GM12874 (cell line): ENCODE data around the gene LSM14B.

Source experiments
- CTCF ChIP-seq: IDR thresholded peaks from 2 replicates; pipeline ENCODE4 v1.5.1; 2011; ENCODE audit warnings: low read depth, mild to moderate bottlenecking, control low read depth, low read length, moderate library complexity; ENCODE audit not compliant: insufficient read depth

Gene LSM14B

GRCh38 chr20:62120990-62121775 is 1.1 kb upstream of the LSM14B start:
- no peak for TF ChIP-seq CTCF

- TF ChIP-seq CTCF: no peak
Observed at GRCh38 chr20:62122654-62123449, 577 bp downstream of the LSM14B start.

GRCh38 chr20:62123450-62124118 is 1.3 kb downstream of the LSM14B start:
- TF ChIP-seq CTCF: no peak

GRCh38 chr20:62126141-62126540 is 3.9 kb downstream of the LSM14B start:
- no peak for TF ChIP-seq CTCF

- TF ChIP-seq CTCF: no peak
Observed at GRCh38 chr20:62127799-62128198, 5.5 kb downstream of the LSM14B start.

GRCh38 chr20:62128502-62128901 is 6.2 kb downstream of the LSM14B start:
- no peak for TF ChIP-seq CTCF
